Panc1 (cell line): Measurements from ENCODE around the gene ACD. TPM values are rescaled to one million over a fixed set of nuclear protein-coding genes. Genes with fewer than 3 reads are reported as not detected.

Experiments
- ATAC-seq: fragments of 200-7000 bp; cut with Tn5 transposase; 2 replicates; pipeline ENCODE4 v1.9.1; 2020; ENCODE audit warnings: mild to moderate bottlenecking, moderate library complexity
- BruUV-seq: library from RNA; stranded (reverse); fragments of 400-500 nt; replicated peaks from 2 replicates; lab custom pipeline; 2021; lab: Mats Ljungman, UMichigan
- CTCF ChIA-PET: fragments of 300-600 bp; sonication (Branson Sonifier 250); formaldehyde crosslinking; loops from one replicate; lab custom pipeline; 2022; ENCODE audit warnings: antibody characterized with exemption; lab: Charles Lee
- POLR2A ChIA-PET: fragments of 300-600 bp; sonication (Branson Sonifier 250); formaldehyde crosslinking; loops from one replicate; lab custom pipeline; 2022; ENCODE audit warnings: antibody characterized with exemption; lab: Charles Lee
- DNase-seq: peaks from one replicate; pipeline ENCODE4 v3.0.0-alpha.2; 2010; ENCODE audit warnings: low read depth, low spot score
- H3K27ac ChIP-seq: 2 replicates; pipeline ENCODE4 v1.5.1; 2011; ENCODE audit warnings: mild to moderate bottlenecking, low read length, inconsistent platforms
- H3K27me3 ChIP-seq: fragments of 200-500 bp; sonication (Bioruptor generic); 2 replicates; pipeline ENCODE4 v1.6.0; 2014; ENCODE audit warnings: low read length, inconsistent platforms; ENCODE audit not compliant: control insufficient read depth, insufficient read depth
- H3K36me3 ChIP-seq: fragments of 200-500 bp; sonication (Bioruptor generic); 2 replicates; pipeline ENCODE4 v1.5.1; 2014; ENCODE audit warnings: inconsistent platforms, mild to moderate bottlenecking, low read length, moderate library complexity; ENCODE audit not compliant: control insufficient read depth, insufficient read depth
- H3K4me1 ChIP-seq: 2 replicates; pipeline ENCODE4 v1.5.1; 2011; ENCODE audit warnings: inconsistent platforms, mild to moderate bottlenecking, low read length, moderate library complexity; ENCODE audit not compliant: control insufficient read depth, insufficient read depth
- H3K4me3 ChIP-seq, 2 experiments: 2 replicates each; pipeline ENCODE4 v1.5.1; 2011 to 2012; ENCODE audit warnings: low read depth in 2 of 2, low read length in 2 of 2, mild to moderate bottlenecking in 2 of 2, inconsistent platforms in 1 of 2, moderate library complexity in 1 of 2
- H3K9me3 ChIP-seq: fragments of 200-500 bp; sonication (Bioruptor generic); 2 replicates; pipeline ENCODE4 v1.5.1; 2014; ENCODE audit warnings: low read depth, mild to moderate bottlenecking, inconsistent platforms, low read length, moderate library complexity; ENCODE audit not compliant: control insufficient read depth, insufficient read depth
- CTCF ChIP-seq: fragments of 450-650 bp; IDR thresholded peaks from 2 replicates; pipeline ENCODE4 v1.5.1; 2017; ENCODE audit warnings: mild to moderate bottlenecking
- POLR2AphosphoS5 ChIP-seq: IDR thresholded peaks from 2 replicates; pipeline ENCODE4 v1.6.1; 2012; ENCODE audit warnings: mild to moderate bottlenecking, low read depth, low read length, moderate library complexity
- REST ChIP-seq, 2 experiments: IDR thresholded peaks; 2 replicates each; pipeline ENCODE4 v1.6.1; 2011 to 2012; ENCODE audit warnings: low read depth in 2 of 2, control low read depth in 1 of 2, low read length in 1 of 2, mild to moderate bottlenecking in 1 of 2, moderate library complexity in 1 of 2; ENCODE audit not compliant: insufficient read depth in 1 of 2
- SIN3A ChIP-seq: IDR thresholded peaks from 2 replicates; pipeline ENCODE4 v1.6.1; 2012; ENCODE audit warnings: low read depth, mild to moderate bottlenecking, low read length, moderate library complexity, borderline replicate concordance; ENCODE audit not compliant: insufficient read depth
- TCF7L2 ChIP-seq: IDR thresholded peaks from 2 replicates; pipeline ENCODE4 v1.6.1; 2011; ENCODE audit warnings: mild to moderate bottlenecking, low read depth, low read length, inconsistent platforms
- in situ Hi-C: cut with HindIII; loops from 2 replicates; pipeline ENCODE4 v1.10.0; 2016; ENCODE audit warnings: low sequenced_read_pairs, low pct_unique_long_range_greater_than_20kb
- intact Hi-C: fragments of 100-400 bp; cut with micrococcal nuclease; formaldehyde crosslinking; loops from one replicate; pipeline ENCODE4 v1.10.0; 2022; ENCODE audit not compliant: unreplicated experiment
- total RNA-seq: library from RNA; stranded (reverse); gene quantifications from one replicate; pipeline ENCODE4 v1.2.1, GENCODE V29; 2021; ENCODE audit not compliant: unreplicated experiment

ACD gene
- total RNA-seq, 1 experiment from 2014 or later: 34.9 TPM

- intact Hi-C loops: no loop called here
- POLR2A ChIA-PET: no interaction called here
- H3K27me3 ChIP-seq: no peaks in the 10 kb centered on the region
Observed at GRCh38 chr16:67707210-67707609, 47.1 kb upstream of the ACD start.

GRCh38 chr16:67704110-67704509 lies 44.0 kb upstream of the ACD start:
- POLR2A ChIA-PET: no interaction called here
- intact Hi-C loops: no loop called here
- H3K36me3 ChIP-seq: no peaks in the 10 kb centered on the region
- H3K4me3 ChIP-seq: no peak overlapping the region
- in situ Hi-C loops: no loop called here
- H3K27ac ChIP-seq: no peak overlapping the region
- CTCF ChIA-PET: no interaction called here
- H3K4me1 ChIP-seq: no peaks in the 10 kb centered on the region
- DNase-seq: no peak
- ATAC-seq: no peak
- no peaks in the 10 kb centered on the region for H3K9me3 ChIP-seq
- TF ChIP-seq REST (IDR thresholded peaks at IDR 0.05; ENCODE audit: insufficient read depth in 1 of 2, low read depth in 2 of 2, low read length in 1 of 2) (no peak), CTCF (no peak), SIN3A (no peak), POLR2AphosphoS5 (no peak), TCF7L2 (no peak)
- BruUV-seq: no TSS peak
- no peaks in the 10 kb centered on the region for H3K27me3 ChIP-seq

More at GRCh38 chr16:67707210-67707609, 47.1 kb upstream of the ACD start:
- Histone ChIP-seq H3K4me1 (no peaks in the 10 kb centered on the region), H3K4me3 (no peak overlapping the region), H3K27ac (no peak overlapping the region), H3K9me3 (no peaks in the 10 kb centered on the region), H3K36me3 (no peaks in the 10 kb centered on the region)
- no peak for ATAC-seq
- BruUV-seq: no TSS peak
- in situ Hi-C loops: no loop called here
- CTCF ChIA-PET: no interaction called here
- TF ChIP-seq POLR2AphosphoS5 (no peak), CTCF (no peak), SIN3A (no peak), REST (IDR thresholded peaks at IDR 0.05; ENCODE audit: insufficient read depth in 1 of 2, low read depth in 2 of 2, low read length in 1 of 2) (no peak), TCF7L2 (no peak)
- no peak for DNase-seq
